Measurements from ENCODE around the gene CD93. TPM values are rescaled to one million over a fixed set of nuclear protein-coding genes. Genes with fewer than 3 reads are reported as not detected.

The CD93 gene
- total RNA-seq, 6 experiments from 2014 or later = not detected

DNA sequence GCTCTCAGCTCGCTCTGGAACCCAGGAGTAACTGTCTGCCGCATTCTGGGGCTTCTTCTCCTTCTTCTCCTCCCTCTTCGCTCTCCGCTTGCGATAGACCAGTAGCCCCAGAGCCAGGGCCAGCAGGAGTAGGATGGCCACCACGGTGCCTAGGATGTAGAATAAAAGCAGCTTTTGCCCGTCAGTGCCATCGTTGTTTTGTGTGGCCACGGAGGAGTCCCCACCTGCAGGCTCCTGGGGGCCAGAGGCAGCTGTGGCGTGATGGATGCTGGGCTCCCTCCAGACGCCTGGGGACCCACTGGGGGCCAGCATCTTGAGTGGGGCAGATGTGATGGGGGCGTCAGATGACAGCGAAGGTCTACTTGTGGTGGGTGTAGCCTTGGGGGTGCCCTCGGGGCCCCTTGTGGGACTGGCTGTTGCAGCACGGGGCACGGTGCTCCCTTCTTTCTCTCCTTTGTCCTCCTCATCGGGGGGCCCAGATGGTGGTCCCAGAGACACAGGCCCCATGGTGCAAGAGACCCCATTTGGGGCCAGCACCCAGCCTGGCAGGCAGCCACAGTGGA is 1.8 kb downstream of the CD93 start:
- H3K36me3 Mint-ChIP-seq (ENCODE audit: low read depth) = no peaks in the 10 kb centered on the region
- H3K4me3 Mint-ChIP-seq = no peak overlapping the region
- H3K4me1 Mint-ChIP-seq (ENCODE audit: low read depth) = no peaks in the 10 kb centered on the region
- peaks cover 31% of the 10 kb centered on the region for H3K27me3 Mint-ChIP-seq (ENCODE audit: insufficient read depth)
- DNase-seq = no peak
- H3K27ac Mint-ChIP-seq = no peak overlapping the region
- TF ChIP-seq, protein P1, sequence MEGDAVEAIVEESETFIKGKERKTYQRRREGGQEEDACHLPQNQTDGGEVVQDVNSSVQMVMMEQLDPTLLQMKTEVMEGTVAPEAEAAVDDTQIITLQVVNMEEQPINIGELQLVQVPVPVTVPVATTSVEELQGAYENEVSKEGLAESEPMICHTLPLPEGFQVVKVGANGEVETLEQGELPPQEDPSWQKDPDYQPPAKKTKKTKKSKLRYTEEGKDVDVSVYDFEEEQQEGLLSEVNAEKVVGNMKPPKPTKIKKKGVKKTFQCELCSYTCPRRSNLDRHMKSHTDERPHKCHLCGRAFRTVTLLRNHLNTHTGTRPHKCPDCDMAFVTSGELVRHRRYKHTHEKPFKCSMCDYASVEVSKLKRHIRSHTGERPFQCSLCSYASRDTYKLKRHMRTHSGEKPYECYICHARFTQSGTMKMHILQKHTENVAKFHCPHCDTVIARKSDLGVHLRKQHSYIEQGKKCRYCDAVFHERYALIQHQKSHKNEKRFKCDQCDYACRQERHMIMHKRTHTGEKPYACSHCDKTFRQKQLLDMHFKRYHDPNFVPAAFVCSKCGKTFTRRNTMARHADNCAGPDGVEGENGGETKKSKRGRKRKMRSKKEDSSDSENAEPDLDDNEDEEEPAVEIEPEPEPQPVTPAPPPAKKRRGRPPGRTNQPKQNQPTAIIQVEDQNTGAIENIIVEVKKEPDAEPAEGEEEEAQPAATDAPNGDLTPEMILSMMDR (IDR thresholded peaks at IDR 0.05) = no peak
- H3K9me3 Mint-ChIP-seq = no peaks in the 10 kb centered on the region

DNA sequence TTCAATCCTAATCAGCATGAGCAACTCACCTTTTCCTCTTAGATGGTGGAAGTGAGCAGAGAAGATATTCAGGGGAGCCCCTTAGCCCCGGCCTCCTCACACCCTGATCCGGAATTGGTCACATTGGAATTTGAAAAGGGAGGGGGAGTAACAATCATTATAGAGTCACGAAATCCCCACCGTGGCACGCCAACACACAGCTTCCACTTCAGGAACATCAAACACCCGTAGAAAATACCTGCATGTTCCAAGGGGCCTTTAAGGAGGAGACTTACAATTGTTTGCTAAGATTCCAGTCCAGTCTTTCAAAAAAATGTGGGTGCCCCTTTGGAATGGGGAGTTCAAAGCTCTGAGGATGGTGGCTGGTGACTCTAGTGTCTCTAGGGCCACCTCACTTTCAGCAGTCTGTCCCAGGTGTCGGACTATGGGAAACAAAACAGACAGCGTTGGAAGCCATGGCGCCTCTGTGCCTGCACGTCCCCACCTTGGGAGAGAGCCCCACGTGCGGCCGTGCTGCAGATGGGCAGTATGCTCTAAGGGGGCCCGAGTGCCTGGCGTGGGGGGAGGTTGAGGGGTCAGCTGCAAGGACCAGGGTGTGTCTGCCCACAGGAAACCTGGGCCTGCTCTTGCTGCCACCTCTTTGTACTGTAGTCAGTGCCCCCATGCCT is 2.4 kb downstream of the CD93 start:
- no peaks in the 10 kb centered on the region for H3K9me3 Mint-ChIP-seq
- TF ChIP-seq, protein P1 (IDR thresholded peaks at IDR 0.05) = no peak
- no peaks in the 10 kb centered on the region for H3K36me3 Mint-ChIP-seq (ENCODE audit: low read depth)
- H3K27ac Mint-ChIP-seq = no peak overlapping the region
- DNase-seq = no peak
- peaks cover 27% of the 10 kb centered on the region for H3K27me3 Mint-ChIP-seq (ENCODE audit: insufficient read depth)
- no peak overlapping the region for H3K4me3 Mint-ChIP-seq
- H3K4me1 Mint-ChIP-seq (ENCODE audit: low read depth) = no peaks in the 10 kb centered on the region

DNA sequence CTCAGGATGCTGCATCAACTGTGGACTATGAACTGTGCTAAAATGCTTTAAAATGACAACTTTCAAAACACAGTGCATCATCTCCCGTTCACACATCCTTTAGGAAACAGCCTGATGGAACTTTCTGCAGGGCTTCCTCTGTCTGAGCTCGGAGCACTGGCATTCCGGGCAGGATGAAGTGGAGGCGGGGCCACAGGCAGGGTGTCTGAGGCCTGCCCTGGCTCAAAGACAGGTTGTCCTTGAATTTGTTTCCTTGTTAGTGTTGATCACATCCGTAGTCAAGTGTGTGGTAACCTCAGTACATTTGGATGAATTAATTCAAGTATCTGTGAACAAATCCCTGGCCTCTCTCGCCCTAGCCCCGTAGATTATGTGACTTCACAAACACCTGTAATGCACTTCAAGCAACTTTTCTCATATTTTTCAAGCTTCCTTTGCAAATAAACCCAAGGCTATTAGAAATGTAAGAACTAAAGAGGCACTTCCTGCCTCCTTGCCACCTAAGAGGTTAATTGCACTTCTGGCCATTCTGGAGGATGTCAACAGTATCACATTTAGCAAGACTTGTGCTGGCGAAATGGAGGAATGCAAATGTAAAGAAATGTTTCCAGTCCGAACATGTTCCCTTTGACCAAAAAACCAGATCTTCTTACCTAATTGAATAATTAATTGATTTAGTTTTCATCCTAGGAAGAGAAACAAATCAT is 3.1 kb downstream of the CD93 start:
- Mint-ChIP-seq H3K27me3 (ENCODE audit: insufficient read depth) (peaks cover 25% of the 10 kb centered on the region), H3K27ac (no peak overlapping the region), H3K9me3 (no peaks in the 10 kb centered on the region), H3K4me3 (no peak overlapping the region), H3K4me1 (ENCODE audit: low read depth) (no peaks in the 10 kb centered on the region), H3K36me3 (ENCODE audit: low read depth) (no peaks in the 10 kb centered on the region)
- TF ChIP-seq, protein P1 (IDR thresholded peaks at IDR 0.05) = no peak
- no peak for DNase-seq

DNA sequence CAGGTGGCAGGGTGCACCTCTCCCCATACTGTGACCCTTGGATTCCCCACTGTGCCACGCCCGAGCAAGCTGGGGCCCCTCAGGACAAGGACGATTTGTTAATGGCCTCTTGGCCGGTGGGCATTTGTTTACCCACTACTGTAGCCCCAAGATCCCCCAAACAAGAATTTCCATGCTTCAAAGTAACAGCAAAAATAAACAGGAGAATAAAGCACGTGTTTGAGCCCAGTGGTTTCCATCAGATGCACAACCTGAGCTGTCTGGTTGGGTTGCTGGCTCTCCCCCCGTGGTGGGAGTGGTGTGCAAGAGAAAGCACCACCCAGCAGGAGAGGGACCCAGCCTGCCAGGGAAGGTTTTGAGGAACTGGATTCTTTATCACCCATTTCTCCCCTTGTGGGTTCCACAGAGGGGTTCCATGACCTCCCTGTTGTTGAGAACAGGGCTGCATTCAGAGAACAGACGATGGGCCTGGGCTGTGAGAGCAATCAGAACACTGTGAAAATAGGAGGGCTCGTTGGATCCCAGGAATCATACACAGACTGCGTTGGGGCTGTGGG is 4.8 kb downstream of the CD93 start:
- Mint-ChIP-seq H3K4me3 (no peak overlapping the region), H3K9me3 (no peaks in the 10 kb centered on the region), H3K27ac (no peak overlapping the region), H3K4me1 (ENCODE audit: low read depth) (no peaks in the 10 kb centered on the region), H3K27me3 (ENCODE audit: insufficient read depth) (peaks cover 24% of the 10 kb centered on the region), H3K36me3 (ENCODE audit: low read depth) (no peaks in the 10 kb centered on the region)
- TF ChIP-seq, protein P1 (IDR thresholded peaks at IDR 0.05) = no peak
- DNase-seq = no peak

DNA sequence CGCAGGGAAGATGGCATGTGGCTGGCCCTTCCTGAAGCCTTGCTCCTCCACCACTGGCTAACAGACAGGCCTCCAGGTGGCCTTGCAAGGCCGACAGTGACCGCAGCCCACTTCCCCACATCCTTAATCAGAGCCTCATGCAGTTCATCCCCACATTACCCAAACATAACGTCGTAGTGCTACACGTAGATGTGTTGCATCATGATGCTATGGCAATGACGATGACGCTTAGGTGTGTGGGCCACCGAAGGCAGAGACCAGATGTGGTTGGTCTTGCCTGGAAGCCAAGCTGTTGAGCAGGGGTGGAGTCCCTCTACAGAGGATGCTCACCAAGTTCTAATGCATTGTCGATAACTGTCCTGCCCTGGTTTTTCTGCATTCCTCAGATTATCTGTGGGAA is 5.6 kb downstream of the CD93 start:
- H3K4me3 Mint-ChIP-seq = no peak overlapping the region
- no peaks in the 10 kb centered on the region for H3K36me3 Mint-ChIP-seq (ENCODE audit: low read depth)
- DNase-seq = no peak
- peaks cover 22% of the 10 kb centered on the region for H3K27me3 Mint-ChIP-seq (ENCODE audit: insufficient read depth)
- H3K4me1 Mint-ChIP-seq (ENCODE audit: low read depth) = no peaks in the 10 kb centered on the region
- H3K27ac Mint-ChIP-seq = no peak overlapping the region
- no peaks in the 10 kb centered on the region for H3K9me3 Mint-ChIP-seq
- TF ChIP-seq, protein P1 (IDR thresholded peaks at IDR 0.05) = no peak

Measured in HFFc6 (cell line).